ENCODE results near the gene DNAH2. TPM values are rescaled to one million over a fixed set of nuclear protein-coding genes. Genes with fewer than 3 reads are reported as not detected.

DNAH2 gene
- total and polyA plus RNA-seq, 9 of the 15 experiments (the other 6 are each of a cell fraction or from before 2014, with no cell fraction given) = 0.03 TPM; not detected in 8

- TF ChIP-seq ETV6 (IDR thresholded peaks at IDR 0.05; ENCODE audit: borderline replicate concordance in 1 of 2, low read depth in 2 of 2, low read length in 1 of 2) (0 out of 4 replicates have a peak, but pooled peaks of 1 of the 2 experiments have one; percentile 23), ETV6 (CRISPR knock-in tag; IDR thresholded peaks at IDR 0.05; ENCODE audit: borderline replicate concordance) (no peak), ZNF224 (CRISPR knock-in tag; IDR thresholded peaks at IDR 0.05) (no peak), ZKSCAN1 (IDR thresholded peaks at IDR 0.05; ENCODE audit: low read depth, low read length) (no peak), ZNF785 (CRISPR knock-in tag; IDR thresholded peaks at IDR 0.05) (no peak), EP400 (IDR thresholded peaks at IDR 0.05) (peak; percentile 88), ZBTB7A (IDR thresholded peaks at IDR 0.05; ENCODE audit: borderline replicate concordance, control insufficient read depth, low read depth, low read length) (no peak), TRIM28 (IDR thresholded peaks at IDR 0.05) (no peak), ARID3A (IDR thresholded peaks at IDR 0.05; ENCODE audit: borderline replicate concordance, low read depth, low read length) (no peak), FOXM1 (IDR thresholded peaks at IDR 0.05; ENCODE audit: low read depth) (no peak), FOXM1 (CRISPR knock-in tag; IDR thresholded peaks at IDR 0.05; ENCODE audit: low read depth) (no peak), PHF8 (IDR thresholded peaks at IDR 0.05; ENCODE audit: borderline replicate concordance, low read length) (no peak), TRIM25 (IDR thresholded peaks at IDR 0.05; ENCODE audit: borderline replicate concordance) (no peak), ZNF12 (CRISPR knock-in tag; IDR thresholded peaks at IDR 0.05) (no peak), ARID3B (CRISPR knock-in tag; IDR thresholded peaks at IDR 0.05; ENCODE audit: borderline replicate concordance) (no peak)
- TF ChIP-seq, protein P1, sequence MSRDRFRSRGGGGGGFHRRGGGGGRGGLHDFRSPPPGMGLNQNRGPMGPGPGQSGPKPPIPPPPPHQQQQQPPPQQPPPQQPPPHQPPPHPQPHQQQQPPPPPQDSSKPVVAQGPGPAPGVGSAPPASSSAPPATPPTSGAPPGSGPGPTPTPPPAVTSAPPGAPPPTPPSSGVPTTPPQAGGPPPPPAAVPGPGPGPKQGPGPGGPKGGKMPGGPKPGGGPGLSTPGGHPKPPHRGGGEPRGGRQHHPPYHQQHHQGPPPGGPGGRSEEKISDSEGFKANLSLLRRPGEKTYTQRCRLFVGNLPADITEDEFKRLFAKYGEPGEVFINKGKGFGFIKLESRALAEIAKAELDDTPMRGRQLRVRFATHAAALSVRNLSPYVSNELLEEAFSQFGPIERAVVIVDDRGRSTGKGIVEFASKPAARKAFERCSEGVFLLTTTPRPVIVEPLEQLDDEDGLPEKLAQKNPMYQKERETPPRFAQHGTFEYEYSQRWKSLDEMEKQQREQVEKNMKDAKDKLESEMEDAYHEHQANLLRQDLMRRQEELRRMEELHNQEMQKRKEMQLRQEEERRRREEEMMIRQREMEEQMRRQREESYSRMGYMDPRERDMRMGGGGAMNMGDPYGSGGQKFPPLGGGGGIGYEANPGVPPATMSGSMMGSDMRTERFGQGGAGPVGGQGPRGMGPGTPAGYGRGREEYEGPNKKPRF (IDR thresholded peaks at IDR 0.05; ENCODE audit: low read depth, low read length) = no peak
- TF ChIP-seq, protein P2, sequence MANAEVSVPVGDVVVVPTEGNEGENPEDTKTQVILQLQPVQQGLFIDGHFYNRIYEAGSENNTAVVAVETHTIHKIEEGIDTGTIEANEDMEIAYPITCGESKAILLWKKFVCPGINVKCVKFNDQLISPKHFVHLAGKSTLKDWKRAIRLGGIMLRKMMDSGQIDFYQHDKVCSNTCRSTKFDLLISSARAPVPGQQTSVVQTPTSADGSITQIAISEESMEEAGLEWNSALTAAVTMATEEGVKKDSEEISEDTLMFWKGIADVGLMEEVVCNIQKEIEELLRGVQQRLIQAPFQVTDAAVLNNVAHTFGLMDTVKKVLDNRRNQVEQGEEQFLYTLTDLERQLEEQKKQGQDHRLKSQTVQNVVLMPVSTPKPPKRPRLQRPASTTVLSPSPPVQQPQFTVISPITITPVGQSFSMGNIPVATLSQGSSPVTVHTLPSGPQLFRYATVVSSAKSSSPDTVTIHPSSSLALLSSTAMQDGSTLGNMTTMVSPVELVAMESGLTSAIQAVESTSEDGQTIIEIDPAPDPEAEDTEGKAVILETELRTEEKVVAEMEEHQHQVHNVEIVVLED (CRISPR knock-in tag; IDR thresholded peaks at IDR 0.05) = no peak
These were observed 140.4 kb downstream of the DNAH2 start, which contains the start of gene CYB5D1 (continued) for GRCh38 chr17:7857713-7858521.

Data from K562 (cell line).